Endometrium (tissue), 2 donors: Measurements from ENCODE around the gene KRABD2.
"Not testable (repeated sequence)": the region's sequence is repeated elsewhere in the genome, so short reads cannot be mapped to it uniquely, and the experiment has no call there.

Source experiments
- FAIRE-seq: peaks from 2 replicates; lab custom pipeline; 2012; peaks lifted over from hg19 to GRCh38; lab: Jason Lieb, UNC
- donor health status: control.
- donor health status: control.

KRABD2 gene

GRCh38 chr17:8360751-8361150 lies 15.8 kb downstream of the KRABD2 start:
- FAIRE-seq = peak; percentile 50

- FAIRE-seq = peak; percentile 91
Measured at GRCh38 chr17:8360260-8360659, 16.2 kb downstream of the KRABD2 start.

- no peak for FAIRE-seq
Measured at GRCh38 chr17:8359769-8360168, 16.7 kb downstream of the KRABD2 start.

GRCh38 chr17:8357910-8358309 lies 18.6 kb downstream of the KRABD2 start:
- no peak for FAIRE-seq

GRCh38 chr17:8354236-8354635 lies 22.3 kb downstream of the KRABD2 start:
- no peak for FAIRE-seq

GRCh38 chr17:8353736-8354135 lies 22.8 kb downstream of the KRABD2 start:
- FAIRE-seq = no peak

GRCh38 chr17:8350339-8350738 lies 26.2 kb downstream of the KRABD2 start:
- FAIRE-seq = no peak

GRCh38 chr17:8347001-8347400 lies 29.5 kb downstream of the KRABD2 start:
- FAIRE-seq = not testable (repeated sequence)

- no peak for FAIRE-seq
Measured at GRCh38 chr17:8345951-8346665, 30.4 kb downstream of the KRABD2 start.

- no peak for FAIRE-seq
Measured at GRCh38 chr17:8345052-8345690, 31.3 kb downstream of the KRABD2 start.

GRCh38 chr17:8341456-8341855 lies 35.0 kb downstream of the KRABD2 start:
- no peak for FAIRE-seq

GRCh38 chr17:8339540-8339939 lies 37.0 kb downstream of the KRABD2 start, which contains the start of gene ODF4:
TSS of gene ODF4 (plus strand) at chr17:8339840. CDS start at chr17:8340052, 212 bp downstream.
- FAIRE-seq = no peak

GRCh38 chr17:8338753-8339140 lies 37.8 kb downstream of the KRABD2 start:
- no peak for FAIRE-seq

- no peak for FAIRE-seq
Measured at GRCh38 chr17:8337802-8338752, 38.4 kb downstream of the KRABD2 start.

- FAIRE-seq = no peak
Measured at GRCh38 chr17:8333281-8333680, 43.2 kb downstream of the KRABD2 start.

- no peak for FAIRE-seq
Measured at GRCh38 chr17:8332688-8333087, 43.8 kb downstream of the KRABD2 start.

- no peak for FAIRE-seq
Measured at GRCh38 chr17:8332128-8332527, 44.4 kb downstream of the KRABD2 start.

- FAIRE-seq = no peak
Measured at GRCh38 chr17:8327303-8327649, 49.2 kb downstream of the KRABD2 start.
